Activated CD4-positive, alpha-beta memory T cell treated with anti-CD3 and anti-CD28 coated beads, Interleukin-2, amount 10 ng/mL, durations not matched to agents 7 days and 5 days (primary cell): ENCODE measurements around the gene PTPRN. TPM values are rescaled to one million over a fixed set of nuclear protein-coding genes. Genes with fewer than 3 reads are reported as not detected.
A peak's percentile ranks its signal among the peaks of the same experiment; 100 is the strongest.

Experiments
- CTCF ChIA-PET: fragments of 350-600 bp; sonication (Branson Sonifier 250); formaldehyde crosslinking; loops from one replicate; lab custom pipeline; 2021; ENCODE audit warnings: antibody characterized with exemption, inconsistent platforms; lab: Charles Lee
- POLR2A ChIA-PET: fragments of 350-600 bp; sonication (Branson Sonifier 250); formaldehyde crosslinking; loops from one replicate; lab custom pipeline; 2021; ENCODE audit warnings: antibody characterized with exemption; lab: Charles Lee
- DNase-seq: peaks from one replicate; pipeline ENCODE4 v3.0.0-alpha.2; 2020
- H3K27ac Mint-ChIP-seq: one replicate; pipeline ENCODE4 v1.8.0; 2021; ENCODE audit warnings: mild to moderate bottlenecking, mixed read lengths
- H3K27me3 Mint-ChIP-seq: one replicate; pipeline ENCODE4 v1.8.0; 2021; ENCODE audit warnings: mixed read lengths
- H3K36me3 Mint-ChIP-seq: one replicate; pipeline ENCODE4 v1.8.0; 2021; ENCODE audit warnings: low read depth, mixed read lengths
- H3K4me1 Mint-ChIP-seq: one replicate; pipeline ENCODE4 v1.8.0; 2021; ENCODE audit warnings: mixed read lengths
- H3K4me3 Mint-ChIP-seq: one replicate; pipeline ENCODE4 v1.8.0; 2021; ENCODE audit warnings: mild to moderate bottlenecking, mixed read lengths
- H3K9me3 Mint-ChIP-seq: one replicate; pipeline ENCODE4 v1.8.0; 2021; ENCODE audit warnings: mixed read lengths
- total RNA-seq, 2 experiments: library from RNA; stranded (reverse); gene quantifications; one replicate each; pipeline ENCODE4 v1.2.3, GENCODE V29; 2021

Gene PTPRN
- total RNA-seq, 2 experiments from 2014 or later = 0.28 to 0.33 TPM

DNA sequence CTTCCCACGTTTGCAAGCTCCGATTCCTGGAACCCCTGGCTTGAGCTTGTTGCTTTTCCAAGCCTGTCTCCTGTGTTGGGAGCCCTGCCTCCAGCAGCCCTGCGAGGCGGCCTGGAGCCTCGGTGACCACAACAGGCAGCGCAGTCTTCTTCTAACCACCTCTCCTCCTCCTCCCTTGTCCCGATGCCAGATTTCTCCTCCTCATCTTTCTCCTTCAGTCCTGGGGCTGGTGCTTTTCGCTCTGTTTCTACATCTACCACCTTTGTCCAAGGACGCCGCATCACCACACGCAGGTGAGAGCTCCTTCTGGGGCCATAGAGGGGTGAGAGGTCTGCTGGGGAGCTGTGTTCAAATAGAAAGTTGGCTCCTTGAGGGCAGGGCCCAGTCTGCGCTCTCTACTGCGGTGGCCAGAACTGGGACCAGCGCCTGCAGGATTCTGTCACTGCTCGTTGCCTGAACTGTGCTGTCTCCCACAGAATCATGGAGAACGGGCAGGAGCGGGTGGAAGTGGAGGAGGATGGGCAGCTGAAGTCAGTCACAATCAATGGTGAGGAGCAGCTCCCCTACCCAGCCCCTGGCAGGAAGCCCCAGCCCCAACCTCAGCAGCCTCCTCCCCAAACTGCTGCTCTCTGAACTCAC, 26.1 kb downstream of the PTPRN start:
- peaks cover 34% of the 10 kb centered on the region for H3K36me3 Mint-ChIP-seq
- no peaks in the 10 kb centered on the region for H3K27me3 Mint-ChIP-seq
- H3K4me1 Mint-ChIP-seq = peaks cover 33% of the 10 kb centered on the region
- H3K4me3 Mint-ChIP-seq = no peak overlapping the region
- CTCF ChIA-PET = interaction anchor here (0.6 to 11.9 kb wide), 4 partner anchors 10 to 125 kb away, joined by 4 to 206 read pairs (median 18); partner anchors contain the start of gene NHEJ1
- DNase-seq = no peak
- POLR2A ChIA-PET = interaction anchor here (1.4 to 8.1 kb wide), 3 partner anchors 10 to 54 kb away, joined by 3 to 131 read pairs (median 69); partner anchors contain the start of genes ATG9A, TUBA4A and TUBA4B
- no peaks in the 10 kb centered on the region for H3K9me3 Mint-ChIP-seq
- peak overlapping the region; percentile 16 for H3K27ac Mint-ChIP-seq

DNA sequence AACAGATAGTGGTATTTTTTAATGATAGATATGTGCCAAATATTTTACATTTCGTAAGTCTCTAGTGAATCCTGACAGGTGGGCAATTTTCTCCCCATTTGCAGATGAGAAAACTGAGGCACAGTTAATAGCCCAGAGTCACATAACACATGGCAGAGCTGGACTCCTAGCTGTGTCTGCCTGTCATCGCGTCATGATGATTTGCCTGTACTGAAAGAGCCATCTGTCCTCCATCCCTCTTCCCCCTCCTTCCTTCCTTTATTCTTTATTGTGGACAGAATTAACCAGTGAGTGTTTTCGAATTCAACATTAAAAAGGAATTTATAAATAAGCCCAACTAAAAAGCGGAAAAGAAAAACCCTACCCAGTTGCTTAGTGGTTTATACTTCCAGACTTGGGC, 26.8 kb downstream of the PTPRN start:
- ChIA-PET CTCF (interaction anchor here (1.0 to 11.9 kb wide), 3 partner anchors 10 to 124 kb away, joined by 4 to 206 read pairs (median 33); partner anchors contain the start of gene NHEJ1), POLR2A (interaction anchor here (1.1 to 8.1 kb wide), 4 partner anchors 11 to 76 kb away, joined by 3 to 131 read pairs (median 36); partner anchors contain the start of genes ATG9A, TUBA4A, TUBA4B and ZFAND2B)
- Mint-ChIP-seq H3K36me3 (peaks cover 34% of the 10 kb centered on the region), H3K27ac (no peak overlapping the region), H3K4me1 (peaks cover 40% of the 10 kb centered on the region), H3K9me3 (no peaks in the 10 kb centered on the region), H3K27me3 (no peaks in the 10 kb centered on the region), H3K4me3 (no peak overlapping the region)
- DNase-seq = no peak

DNA sequence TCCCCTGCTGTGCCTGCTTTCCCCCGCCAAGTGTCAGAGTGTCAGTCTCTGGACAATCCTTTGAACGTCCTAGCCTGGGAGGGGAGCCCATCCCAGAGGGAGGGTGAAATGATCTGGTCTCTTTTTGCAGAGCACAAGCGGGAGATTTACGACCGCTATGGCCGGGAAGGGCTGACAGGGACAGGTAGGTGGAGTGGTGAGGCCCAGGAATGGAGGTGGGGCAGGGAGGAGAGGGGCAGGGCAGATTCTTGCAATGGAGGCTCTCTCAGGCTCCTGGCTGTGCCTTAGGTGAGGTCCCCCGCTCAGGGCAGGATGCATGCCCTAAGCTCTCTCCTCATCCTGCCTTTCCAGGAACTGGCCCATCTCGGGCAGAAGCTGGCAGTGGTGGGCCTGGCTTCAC, 27.6 kb downstream of the PTPRN start:
- peaks cover 34% of the 10 kb centered on the region for H3K36me3 Mint-ChIP-seq
- CTCF ChIA-PET = interaction anchor here (3.7 to 11.9 kb wide), 3 partner anchors 11 to 123 kb away, joined by 30 to 206 read pairs (median 33); partner anchors contain the start of genes NHEJ1 and TUBA4A

DNA sequence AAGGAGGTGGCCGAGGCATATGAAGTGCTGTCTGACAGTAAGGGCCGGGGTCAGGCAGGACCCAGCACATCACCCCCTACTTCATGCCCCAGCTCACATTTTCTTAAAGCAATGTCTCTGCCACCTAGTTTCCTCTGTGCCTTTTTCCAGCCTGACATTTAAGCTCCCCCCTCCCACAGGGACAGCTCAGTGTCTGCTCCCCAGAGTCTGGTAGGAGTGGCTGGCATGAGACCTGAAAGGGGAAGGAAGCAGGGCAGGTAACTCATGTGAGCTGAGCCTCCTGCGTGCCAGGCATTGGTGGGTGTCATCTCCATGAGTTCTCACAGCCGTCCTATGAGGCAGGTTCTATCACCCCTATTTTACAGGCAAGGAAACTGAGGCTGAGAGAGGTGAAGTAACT, 28.6 kb downstream of the PTPRN start:
- DNase-seq = no peak
- no peaks in the 10 kb centered on the region for H3K9me3 Mint-ChIP-seq
- no peaks in the 10 kb centered on the region for H3K27me3 Mint-ChIP-seq
- CTCF ChIA-PET = interaction anchor here (0.7 to 11.9 kb wide), 6 partner anchors 12 to 122 kb away, joined by 3 to 206 read pairs (median 17); partner anchors contain the start of genes DNPEP, NHEJ1, TUBA4A and ZFAND2B
- POLR2A ChIA-PET = interaction anchor here (1.5 to 8.1 kb wide), 3 partner anchors 12 to 51 kb away, joined by 5 to 131 read pairs (median 69); partner anchors contain the start of genes ANKZF1, ATG9A, TUBA4A and TUBA4B
- H3K27ac Mint-ChIP-seq = peak overlapping the region; percentile 92
- H3K4me1 Mint-ChIP-seq = peaks cover 42% of the 10 kb centered on the region
- peaks cover 30% of the 10 kb centered on the region for H3K36me3 Mint-ChIP-seq
- peak overlapping the region; percentile 87 for H3K4me3 Mint-ChIP-seq

More for the DNA sequence above, 27.6 kb downstream of the PTPRN start:
- H3K9me3 Mint-ChIP-seq = no peaks in the 10 kb centered on the region
- no peak for DNase-seq
- POLR2A ChIA-PET = interaction anchor here (0.8 to 8.1 kb wide), 5 partner anchors 12 to 75 kb away, joined by 3 to 131 read pairs (median 5); partner anchors contain the start of genes ANKZF1, ATG9A, GLB1L and STK16
- no peaks in the 10 kb centered on the region for H3K27me3 Mint-ChIP-seq
- H3K4me3 Mint-ChIP-seq = no peak overlapping the region
- peaks cover 42% of the 10 kb centered on the region for H3K4me1 Mint-ChIP-seq
- H3K27ac Mint-ChIP-seq = no peak overlapping the region

DNA sequence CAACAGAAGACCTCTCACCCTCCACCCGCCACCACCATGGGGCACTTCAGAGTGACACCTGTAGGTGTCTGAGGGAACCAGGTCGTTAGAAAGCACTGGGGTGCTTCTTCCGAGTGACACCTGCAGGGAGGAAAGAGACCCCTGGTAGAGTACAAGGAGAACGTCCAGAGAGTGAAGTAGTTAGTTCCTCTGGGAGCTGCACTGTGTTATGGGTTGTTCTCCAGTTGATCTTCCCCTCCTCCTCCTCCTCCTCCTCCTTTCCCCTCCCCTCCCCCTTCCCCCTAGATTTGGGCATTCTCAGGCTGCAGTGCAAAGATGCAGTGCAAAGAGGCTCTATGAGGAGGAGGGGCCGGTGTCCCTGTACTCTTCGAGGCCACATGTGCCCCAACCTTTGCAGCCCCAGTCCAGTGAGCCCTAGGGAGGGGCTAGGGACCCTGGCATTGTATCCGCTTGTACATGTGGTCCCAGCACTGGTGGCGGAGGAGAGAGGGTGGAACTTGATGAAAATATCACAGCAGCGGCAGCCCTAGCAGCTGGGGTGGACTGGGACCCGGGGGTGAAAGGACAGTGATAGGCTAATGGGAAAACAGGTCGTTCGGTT, 29.2 kb downstream of the PTPRN start:
- Mint-ChIP-seq H3K27ac (peak overlapping the region; percentile 92), H3K4me3 (peak overlapping the region; percentile 87), H3K36me3 (peaks cover 30% of the 10 kb centered on the region), H3K4me1 (peaks cover 42% of the 10 kb centered on the region), H3K27me3 (no peaks in the 10 kb centered on the region), H3K9me3 (no peaks in the 10 kb centered on the region)
- no peak for DNase-seq
- CTCF ChIA-PET = interaction anchor here (0.7 to 11.9 kb wide), 9 partner anchors 13 to 122 kb away, joined by 3 to 206 read pairs (median 4); partner anchors contain the start of genes ANKZF1, ATG9A, DNPEP and NHEJ1
- POLR2A ChIA-PET = interaction anchor here (0.7 to 8.1 kb wide), 14 partner anchors 8 to 121 kb away, joined by 3 to 131 read pairs (median 14); partner anchors contain the start of genes ABCB6, ANKZF1, ATG9A and CNPPD1

DNA sequence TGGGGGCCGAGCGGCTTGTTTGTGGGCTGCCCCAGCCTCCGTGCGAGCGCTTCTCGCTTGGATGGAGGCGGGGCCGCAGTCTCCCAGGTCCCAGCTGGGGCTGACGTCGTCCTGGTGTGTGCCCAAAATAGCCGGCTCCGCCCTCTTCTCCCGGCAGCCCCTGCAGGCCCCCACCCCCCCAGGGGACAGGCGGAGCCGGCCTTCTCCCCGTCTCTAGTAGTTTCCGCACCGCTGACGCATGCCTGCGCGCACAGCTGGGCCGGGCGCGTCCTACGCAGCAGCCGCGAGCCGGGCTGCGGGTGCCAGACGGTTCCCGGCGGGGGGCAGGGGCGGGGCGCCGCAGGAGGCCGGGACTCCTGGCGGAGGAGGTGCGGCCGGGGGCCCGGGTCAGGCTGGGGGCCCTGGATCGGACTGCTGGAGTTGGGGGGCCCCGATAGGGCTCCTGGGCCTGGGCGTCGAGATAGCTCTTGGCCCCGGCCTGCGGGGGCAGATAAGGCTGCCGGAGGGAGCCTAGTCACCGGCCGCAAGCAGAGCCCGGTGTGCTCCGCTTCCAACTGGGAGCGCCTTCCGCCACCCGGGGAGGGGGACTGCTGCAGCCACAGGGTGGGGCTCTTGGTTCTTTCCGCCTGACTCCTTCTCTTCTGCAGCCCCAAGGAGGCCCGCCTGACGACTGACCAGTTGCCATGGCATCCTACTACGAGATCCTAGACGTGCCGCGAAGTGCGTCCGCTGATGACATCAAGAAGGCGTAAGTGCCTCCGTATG, 29.9 kb downstream of the PTPRN start, which contains the start of gene DNAJB2:
DNAJB2 (plus strand) TSS at position 216 of the 765 bp plus-strand sequence; CDS start at position 684, 468 bp downstream.
- no peaks in the 10 kb centered on the region for H3K9me3 Mint-ChIP-seq
- peaks cover 30% of the 10 kb centered on the region for H3K36me3 Mint-ChIP-seq

DNA sequence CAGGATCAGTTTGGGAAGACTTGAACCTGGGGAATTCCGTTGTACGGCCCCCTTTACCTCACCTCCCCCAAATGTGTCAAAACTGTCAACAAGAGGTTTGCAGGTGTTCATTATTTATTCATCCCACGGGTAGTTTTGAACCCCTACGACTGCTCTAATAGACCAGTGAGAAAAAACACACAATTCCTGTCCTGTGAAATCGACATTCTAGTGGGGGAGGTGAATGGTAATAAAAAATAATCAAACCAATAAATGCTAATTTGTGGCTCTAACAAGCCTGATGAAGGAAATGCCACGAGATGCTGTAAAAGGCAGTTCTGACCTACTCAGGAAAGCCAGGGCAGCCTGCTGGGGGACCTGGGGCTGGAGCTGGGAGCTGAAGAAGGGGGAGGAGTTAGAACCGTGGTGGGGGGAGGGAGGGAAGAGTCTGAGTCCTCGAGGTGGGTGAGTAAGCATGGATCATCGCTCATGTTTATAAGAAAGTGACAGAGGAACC, 30.5 kb downstream of the PTPRN start:
- peaks cover 42% of the 10 kb centered on the region for H3K4me1 Mint-ChIP-seq

More for the DNA sequence above, 29.9 kb downstream of the PTPRN start, which contains the start of gene DNAJB2:
- DNase-seq = peak; percentile 99
- H3K27ac Mint-ChIP-seq = peak within 1 kb of the TSS; percentile 93
- H3K27me3 Mint-ChIP-seq = peaks cover 2% of the 10 kb centered on the region
- POLR2A ChIA-PET = interaction anchor here (0.7 to 8.1 kb wide), 20 partner anchors 11 to 995 kb away, joined by 3 to 131 read pairs (median 8); partner anchors contain the start of genes ABCB6, ANKZF1, ATG9A and CNPPD1
- H3K4me1 Mint-ChIP-seq = peaks cover 42% of the 10 kb centered on the region
- CTCF ChIA-PET = interaction anchor here (0.7 to 11.9 kb wide), 23 partner anchors 10 to 299 kb away, joined by 3 to 206 read pairs (median 4); partner anchors contain the start of genes ABCB6, ANKZF1, ATG9A and DNPEP
- H3K4me3 Mint-ChIP-seq = peak within 1 kb of the TSS; percentile 87

DNA sequence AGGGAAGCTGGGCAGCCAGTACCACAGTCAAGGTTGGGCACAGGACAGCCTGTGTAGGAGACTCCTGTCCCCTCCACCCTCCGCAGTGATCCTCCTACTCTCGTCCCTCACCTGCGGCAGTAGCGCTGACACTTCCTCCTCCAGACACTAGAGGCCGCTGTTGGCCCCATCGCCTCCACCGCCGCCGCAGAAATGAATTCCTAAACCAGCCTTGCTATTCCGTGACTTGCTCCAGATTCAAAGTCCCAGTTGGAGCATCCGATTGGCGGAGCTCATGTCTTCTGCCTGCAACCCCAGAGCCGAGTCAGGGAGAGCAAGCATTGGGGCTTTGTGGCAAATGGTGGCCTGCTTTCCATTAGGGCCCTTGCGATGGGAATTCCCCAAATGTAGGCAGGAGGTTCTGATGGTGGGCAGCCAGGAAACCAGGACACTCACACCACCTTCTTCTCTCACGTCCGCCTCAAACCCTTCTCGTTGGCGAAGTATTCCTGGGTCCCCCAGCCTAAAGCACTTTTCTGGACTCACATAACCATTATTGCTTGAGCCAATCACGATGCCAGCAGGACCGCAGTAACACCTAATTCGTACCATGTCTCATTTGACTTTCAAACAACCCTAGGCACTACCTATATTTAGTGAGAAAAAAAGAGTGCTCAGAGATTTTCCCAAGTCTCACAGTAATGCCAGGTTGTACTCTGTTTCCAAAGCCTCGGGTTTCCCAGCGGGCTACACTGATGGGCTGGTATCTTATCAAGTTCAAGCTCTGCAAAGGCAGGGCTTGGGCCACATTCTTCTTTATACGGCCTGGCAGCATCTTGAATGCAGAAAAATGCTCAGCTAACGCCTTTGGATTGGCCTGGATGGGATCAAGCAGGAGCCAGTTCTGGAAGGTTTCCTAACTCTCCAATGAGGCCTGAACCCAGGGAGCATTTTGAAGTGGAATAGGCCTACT, 31.2 kb downstream of the PTPRN start:
- ChIA-PET CTCF (interaction anchor here (0.6 to 11.9 kb wide), 28 partner anchors 8 to 298 kb away, joined by 3 to 206 read pairs (median 5); partner anchors contain the start of genes ANKZF1, ATG9A, GLB1L and NHEJ1), POLR2A (interaction anchor here (0.8 to 8.1 kb wide), 16 partner anchors 10 to 119 kb away, joined by 3 to 131 read pairs (median 13); partner anchors contain the start of genes ANKZF1, ATG9A, CNPPD1 and DNPEP)
- Mint-ChIP-seq H3K9me3 (no peaks in the 10 kb centered on the region), H3K27me3 (peaks cover 8% of the 10 kb centered on the region), H3K4me1 (peaks cover 41% of the 10 kb centered on the region), H3K36me3 (peaks cover 21% of the 10 kb centered on the region), H3K27ac (peak overlapping the region; percentile 93), H3K4me3 (peak overlapping the region; percentile 87)
- peak; percentile 77 for DNase-seq

More for the DNA sequence above, 30.5 kb downstream of the PTPRN start:
- POLR2A ChIA-PET = interaction anchor here (0.7 to 8.1 kb wide), 20 partner anchors 11 to 994 kb away, joined by 3 to 131 read pairs (median 8); partner anchors contain the start of genes ABCB6, ANKZF1, ATG9A and CNPPD1
- peaks cover 5% of the 10 kb centered on the region for H3K27me3 Mint-ChIP-seq
- no peaks in the 10 kb centered on the region for H3K9me3 Mint-ChIP-seq
- peak overlapping the region; percentile 93 for H3K27ac Mint-ChIP-seq
- peak overlapping the region; percentile 87 for H3K4me3 Mint-ChIP-seq
- H3K36me3 Mint-ChIP-seq = peaks cover 29% of the 10 kb centered on the region
- CTCF ChIA-PET = interaction anchor here (0.7 to 11.9 kb wide), 25 partner anchors 9 to 299 kb away, joined by 3 to 206 read pairs (median 4); partner anchors contain the start of genes ABCB6, ANKZF1, ATG9A and DNPEP
- no peak for DNase-seq

DNA sequence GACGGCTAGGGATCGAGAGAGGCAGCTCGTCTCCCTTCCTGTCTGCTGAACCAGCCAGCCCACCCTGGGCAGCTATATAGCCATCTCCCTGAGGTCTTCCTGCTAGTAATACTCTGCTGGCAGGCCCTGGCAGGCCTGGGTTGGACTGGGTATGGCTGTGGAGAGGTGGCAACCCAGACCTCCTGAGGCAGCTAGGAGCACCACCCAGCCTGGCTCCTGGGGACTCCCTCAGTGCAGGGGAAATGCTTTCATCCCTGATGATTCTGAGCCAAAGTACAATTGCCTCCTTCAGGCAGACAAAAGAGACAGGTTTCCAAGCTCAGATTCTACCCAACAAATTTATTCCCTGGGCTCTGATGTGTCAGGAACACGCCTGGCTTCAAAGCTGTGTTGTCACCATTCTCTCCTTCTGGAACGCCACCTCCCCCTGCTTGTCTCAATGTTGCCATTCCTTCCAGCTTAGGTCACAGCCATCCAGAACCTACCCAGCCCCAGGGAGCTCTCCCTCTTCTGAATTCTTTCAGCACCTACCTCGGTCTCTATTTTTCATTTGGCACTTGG, 34.8 kb downstream of the PTPRN start:
- POLR2A ChIA-PET = interaction anchor here (1.3 kb wide), 1 partner anchor 19 kb away, joined by 4 read pairs; no protein-coding TSS in a partner anchor
- peaks cover 14% of the 10 kb centered on the region for H3K27me3 Mint-ChIP-seq
- H3K9me3 Mint-ChIP-seq = no peaks in the 10 kb centered on the region
- no peak overlapping the region for H3K27ac Mint-ChIP-seq
- no peak overlapping the region for H3K4me3 Mint-ChIP-seq
- H3K36me3 Mint-ChIP-seq = no peaks in the 10 kb centered on the region
- CTCF ChIA-PET = interaction anchor here (0.9 to 11.9 kb wide), 3 partner anchors 16 to 98 kb away, joined by 3 to 206 read pairs (median 3); no protein-coding TSS in a partner anchor
- no peak for DNase-seq
- peaks cover 19% of the 10 kb centered on the region for H3K4me1 Mint-ChIP-seq

DNA sequence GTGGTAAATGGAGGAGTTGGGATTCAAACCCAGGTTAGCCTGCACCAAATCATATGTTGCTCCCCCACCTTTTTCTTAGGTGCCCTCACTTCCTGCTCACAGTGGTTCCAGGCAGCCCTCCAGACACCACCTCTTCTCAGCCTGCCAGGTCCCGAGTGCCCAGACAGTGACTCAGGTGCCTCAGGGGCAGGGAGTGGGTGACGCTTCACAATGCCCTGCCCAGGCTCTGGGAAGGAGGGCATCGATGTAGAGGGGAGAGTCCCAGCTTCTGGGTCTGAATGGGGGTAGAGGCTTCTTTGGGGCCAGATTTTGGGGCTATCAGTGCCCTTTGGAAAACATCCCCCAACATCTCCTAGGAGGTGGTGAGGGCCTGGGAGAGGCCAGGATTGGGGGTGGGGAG, 35.3 kb downstream of the PTPRN start:
- Mint-ChIP-seq H3K4me1 (peaks cover 18% of the 10 kb centered on the region), H3K27ac (no peak overlapping the region)
- POLR2A ChIA-PET = interaction anchor here (1.3 kb wide), 1 partner anchor 19 kb away, joined by 4 read pairs; no protein-coding TSS in a partner anchor

More for the DNA sequence above, 35.3 kb downstream of the PTPRN start:
- Mint-ChIP-seq H3K36me3 (no peaks in the 10 kb centered on the region), H3K4me3 (no peak overlapping the region), H3K9me3 (no peaks in the 10 kb centered on the region), H3K27me3 (peaks cover 14% of the 10 kb centered on the region)
- CTCF ChIA-PET = interaction anchor here (0.6 to 11.9 kb wide), 3 partner anchors 19 to 544 kb away, joined by 3 to 206 read pairs (median 3); no protein-coding TSS in a partner anchor
- no peak for DNase-seq
